ENCODE measurements around the gene ANKRD33B. TPM values are rescaled to one million over a fixed set of nuclear protein-coding genes. Genes with fewer than 3 reads are reported as not detected.

The ANKRD33B gene
- total RNA-seq, 3 donors from 2014 or later (not counting 1 experiment from before 2014, with no cell fraction given): 2.4 to 4.3 (median 3.9) TPM

DNA sequence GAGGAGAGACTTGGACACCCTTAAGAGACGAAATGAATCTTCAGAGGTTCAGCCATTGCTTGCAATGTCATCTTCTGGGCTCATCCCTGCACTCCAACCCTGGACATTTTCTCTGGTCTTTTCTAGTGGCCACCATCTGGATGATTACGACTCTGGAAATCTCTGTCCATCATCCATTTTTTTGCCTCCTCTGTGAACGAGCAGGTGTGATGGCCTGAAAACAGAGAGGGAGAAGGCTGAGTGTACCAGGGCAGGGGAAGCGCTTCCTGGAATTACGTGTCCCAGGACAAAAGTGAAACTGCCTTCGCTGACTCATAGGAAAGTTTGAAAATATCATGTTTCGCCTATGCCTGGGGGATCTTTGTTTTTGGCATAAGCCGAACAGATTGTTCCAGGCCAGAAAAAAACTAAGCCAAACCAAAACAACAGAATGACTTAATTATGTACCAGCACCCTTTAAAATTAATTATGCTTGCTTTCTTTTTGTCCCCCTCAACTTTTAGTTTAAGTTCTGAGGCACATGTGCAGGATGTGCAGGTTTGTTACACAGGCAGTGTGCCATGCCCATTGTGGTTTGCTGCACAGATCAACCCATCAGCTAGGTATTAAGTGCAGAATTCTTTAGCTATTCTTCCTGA lies 31.9 kb downstream of the ANKRD33B start:
- H3K27ac Mint-ChIP-seq: no peak overlapping the region

DNA sequence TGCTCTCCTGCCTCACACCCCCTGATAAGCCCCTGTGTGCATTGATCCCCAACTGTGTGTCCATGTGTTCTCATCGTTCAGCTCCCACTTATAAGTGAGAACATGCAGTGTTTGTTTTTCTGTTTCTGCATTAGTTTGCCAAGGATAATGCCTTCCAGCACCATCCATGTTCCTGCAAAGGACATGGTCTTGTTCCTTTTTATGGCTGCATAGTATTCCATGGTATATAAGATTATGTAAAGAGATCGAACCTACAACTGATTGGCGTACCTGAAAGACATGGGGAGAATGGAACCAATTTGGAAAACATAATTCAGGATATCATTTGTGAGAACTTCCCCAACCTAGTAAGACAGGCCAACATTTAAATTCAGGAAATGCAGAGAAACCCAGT lies 32.4 kb downstream of the ANKRD33B start:
- Histone ChIP-seq H3K4me3 (ENCODE audit: low read length) (no peak overlapping the region), H3K27ac (ENCODE audit: low read length) (no peak overlapping the region), H3K4me1 (ENCODE audit: control insufficient read depth, insufficient read depth, low read length) (no peaks in the 10 kb centered on the region), H3K9me3 (ENCODE audit: control insufficient read depth, insufficient read depth, low read length) (no peaks in the 10 kb centered on the region), H3K36me3 (ENCODE audit: control insufficient read depth, insufficient read depth, low read length) (no peaks in the 10 kb centered on the region), H3K27me3 (ENCODE audit: control insufficient read depth, insufficient read depth, low read length) (no peaks in the 10 kb centered on the region)
- no peak for ATAC-seq
- no peak for DNase-seq
- Mint-ChIP-seq H3K27me3 (ENCODE audit: low read depth in 2 of 2) (peaks cover 0 to 3% of the 10 kb centered on the region in 2 donors), H3K4me3 (no peak overlapping the region), H3K9me3 (no peaks in the 10 kb centered on the region), H3K4me1 (peaks cover 10 to 15% of the 10 kb centered on the region in 2 donors), H3K27ac (no peak overlapping the region), H3K36me3 (no peaks in the 10 kb centered on the region)
- TF ChIP-seq, protein P1, sequence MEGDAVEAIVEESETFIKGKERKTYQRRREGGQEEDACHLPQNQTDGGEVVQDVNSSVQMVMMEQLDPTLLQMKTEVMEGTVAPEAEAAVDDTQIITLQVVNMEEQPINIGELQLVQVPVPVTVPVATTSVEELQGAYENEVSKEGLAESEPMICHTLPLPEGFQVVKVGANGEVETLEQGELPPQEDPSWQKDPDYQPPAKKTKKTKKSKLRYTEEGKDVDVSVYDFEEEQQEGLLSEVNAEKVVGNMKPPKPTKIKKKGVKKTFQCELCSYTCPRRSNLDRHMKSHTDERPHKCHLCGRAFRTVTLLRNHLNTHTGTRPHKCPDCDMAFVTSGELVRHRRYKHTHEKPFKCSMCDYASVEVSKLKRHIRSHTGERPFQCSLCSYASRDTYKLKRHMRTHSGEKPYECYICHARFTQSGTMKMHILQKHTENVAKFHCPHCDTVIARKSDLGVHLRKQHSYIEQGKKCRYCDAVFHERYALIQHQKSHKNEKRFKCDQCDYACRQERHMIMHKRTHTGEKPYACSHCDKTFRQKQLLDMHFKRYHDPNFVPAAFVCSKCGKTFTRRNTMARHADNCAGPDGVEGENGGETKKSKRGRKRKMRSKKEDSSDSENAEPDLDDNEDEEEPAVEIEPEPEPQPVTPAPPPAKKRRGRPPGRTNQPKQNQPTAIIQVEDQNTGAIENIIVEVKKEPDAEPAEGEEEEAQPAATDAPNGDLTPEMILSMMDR (IDR thresholded peaks at IDR 0.05): no peak
- 58% methylated on average over 1 of the region's 3 CpGs for WGBS (ENCODE audit: insufficient coverage)
- intact Hi-C loops (cut with micrococcal nuclease): no loop called here

More for the DNA sequence above, 31.9 kb downstream of the ANKRD33B start:
- H3K4me1 ChIP-seq (ENCODE audit: control insufficient read depth, insufficient read depth, low read length): no peaks in the 10 kb centered on the region
- no peaks in the 10 kb centered on the region for H3K27me3 ChIP-seq (ENCODE audit: control insufficient read depth, insufficient read depth, low read length)
- Mint-ChIP-seq H3K27me3 (ENCODE audit: low read depth in 2 of 2) (peaks cover 0 to 3% of the 10 kb centered on the region in 2 donors), H3K4me1 (peaks cover 10 to 13% of the 10 kb centered on the region in 2 donors), H3K9me3 (no peaks in the 10 kb centered on the region), H3K36me3 (no peaks in the 10 kb centered on the region), H3K4me3 (no peak overlapping the region)
- no peaks in the 10 kb centered on the region for H3K36me3 ChIP-seq (ENCODE audit: control insufficient read depth, insufficient read depth, low read length)
- TF ChIP-seq, protein P1 (IDR thresholded peaks at IDR 0.05): no peak
- no peak overlapping the region for H3K27ac ChIP-seq (ENCODE audit: low read length)
- intact Hi-C loops (cut with micrococcal nuclease): no loop called here
- ATAC-seq: no peak
- WGBS (ENCODE audit: insufficient coverage): 25% methylated on average over 8 of the region's 8 CpGs
- DNase-seq: peak in 1 of 2 donors; percentile 17
- H3K9me3 ChIP-seq (ENCODE audit: control insufficient read depth, insufficient read depth, low read length): no peaks in the 10 kb centered on the region
- no peak overlapping the region for H3K4me3 ChIP-seq (ENCODE audit: low read length)

DNA sequence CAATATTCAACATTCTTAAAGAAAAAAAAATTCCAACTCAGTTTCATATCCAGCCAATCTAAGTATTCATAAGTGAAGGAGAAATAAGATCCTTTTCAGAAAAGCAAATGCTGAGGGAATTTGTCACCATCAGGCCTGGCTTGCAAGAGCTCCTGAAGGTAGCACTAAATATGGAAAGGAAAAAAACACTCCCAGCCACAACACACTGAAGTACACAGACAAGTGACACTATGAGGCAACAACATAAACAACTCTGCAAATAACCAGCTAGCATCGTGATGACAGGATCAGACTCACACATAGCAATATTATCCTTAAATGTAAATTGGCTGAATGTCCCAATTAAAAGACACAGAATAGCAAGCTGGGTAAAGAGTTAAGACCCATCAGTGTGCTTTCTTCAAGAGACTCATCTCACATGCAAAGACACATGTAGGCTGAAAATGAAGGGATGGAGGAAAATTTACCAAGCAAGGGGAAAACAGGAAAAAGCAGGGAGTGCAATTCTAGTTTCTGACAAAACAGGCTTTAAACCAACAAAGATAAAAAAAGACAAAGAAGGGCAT lies 33.1 kb downstream of the ANKRD33B start:
- no peak for ATAC-seq
- Mint-ChIP-seq H3K4me3 (no peak overlapping the region), H3K27ac (no peak overlapping the region)

More for the DNA sequence above, 33.1 kb downstream of the ANKRD33B start:
- H3K4me1 ChIP-seq (ENCODE audit: control insufficient read depth, insufficient read depth, low read length): no peaks in the 10 kb centered on the region
- 92% methylated on average over 1 of the region's 1 CpG for WGBS (ENCODE audit: insufficient coverage)
- intact Hi-C loops (cut with micrococcal nuclease): no loop called here
- Mint-ChIP-seq H3K27me3 (ENCODE audit: low read depth in 2 of 2) (peaks cover 0 to 3% of the 10 kb centered on the region in 2 donors), H3K36me3 (no peaks in the 10 kb centered on the region), H3K9me3 (no peaks in the 10 kb centered on the region), H3K4me1 (peaks cover 10 to 20% of the 10 kb centered on the region in 2 donors)
- no peaks in the 10 kb centered on the region for H3K9me3 ChIP-seq (ENCODE audit: control insufficient read depth, insufficient read depth, low read length)
- no peak overlapping the region for H3K27ac ChIP-seq (ENCODE audit: low read length)
- no peak overlapping the region for H3K4me3 ChIP-seq (ENCODE audit: low read length)
- no peak for DNase-seq
- TF ChIP-seq, protein P1 (IDR thresholded peaks at IDR 0.05): no peak
- no peaks in the 10 kb centered on the region for H3K27me3 ChIP-seq (ENCODE audit: control insufficient read depth, insufficient read depth, low read length)
- no peaks in the 10 kb centered on the region for H3K36me3 ChIP-seq (ENCODE audit: control insufficient read depth, insufficient read depth, low read length)
